Activated CD8-positive, alpha-beta T cell treated with anti-CD3 and anti-CD28 coated beads for 36 hours (primary cell): Measurements from ENCODE around the gene ZNF285. TPM values are rescaled to one million over a fixed set of nuclear protein-coding genes. Genes with fewer than 3 reads are reported as not detected.

ENCODE experiments used
- ATAC-seq: fragments of 200-7000 bp; cut with Tn5 transposase; one replicate; pipeline ENCODE4 v1.10.0; 2021; ENCODE audit warnings: mild to moderate bottlenecking, moderate library complexity
- CTCF ChIA-PET: fragments of 350-600 bp; sonication (Branson Sonifier 250); formaldehyde crosslinking; loops from one replicate; lab custom pipeline; 2021; ENCODE audit warnings: antibody characterized with exemption; lab: Charles Lee
- POLR2A ChIA-PET: fragments of 350-600 bp; sonication (Branson Sonifier 250); formaldehyde crosslinking; loops from one replicate; lab custom pipeline; 2021; ENCODE audit warnings: antibody characterized with exemption; lab: Charles Lee
- DNase-seq: peaks from one replicate; pipeline ENCODE4 v3.0.0-alpha.2; 2020
- H3K27ac Mint-ChIP-seq: one replicate; pipeline ENCODE4 v1.8.0; 2021; ENCODE audit warnings: mild to moderate bottlenecking, mixed read lengths
- H3K27me3 Mint-ChIP-seq: one replicate; pipeline ENCODE4 v1.8.0; 2021; ENCODE audit warnings: mixed read lengths
- H3K36me3 Mint-ChIP-seq: one replicate; pipeline ENCODE4 v1.8.0; 2021; ENCODE audit warnings: low read depth, mixed read lengths
- H3K4me1 Mint-ChIP-seq: one replicate; pipeline ENCODE4 v1.8.0; 2021; ENCODE audit warnings: low read depth, mixed read lengths
- H3K4me3 Mint-ChIP-seq: one replicate; pipeline ENCODE4 v1.8.0; 2021; ENCODE audit warnings: mild to moderate bottlenecking, moderate library complexity, mixed read lengths
- H3K9me3 Mint-ChIP-seq: one replicate; pipeline ENCODE4 v1.8.0; 2021; ENCODE audit warnings: mixed read lengths
- intact Hi-C: fragments of 100-400 bp; cut with micrococcal nuclease; formaldehyde crosslinking; loops from one replicate; pipeline ENCODE4 v1.10.0; 2022
- total RNA-seq, 2 experiments: library from RNA; stranded (reverse); gene quantifications; one replicate each; pipeline ENCODE4 v1.2.3, GENCODE V29; 2021
- TF ChIP-seq, protein P1 (sequence below): fragments of 200-600 bp; IDR thresholded peaks from one replicate; pipeline ENCODE4 v1.8.0; 2022; ENCODE audit warnings: antibody characterized with exemption, mild to moderate bottlenecking

The ZNF285 gene
- 1 to 10 TPM; 1.7 TPM for total RNA-seq

DNA sequence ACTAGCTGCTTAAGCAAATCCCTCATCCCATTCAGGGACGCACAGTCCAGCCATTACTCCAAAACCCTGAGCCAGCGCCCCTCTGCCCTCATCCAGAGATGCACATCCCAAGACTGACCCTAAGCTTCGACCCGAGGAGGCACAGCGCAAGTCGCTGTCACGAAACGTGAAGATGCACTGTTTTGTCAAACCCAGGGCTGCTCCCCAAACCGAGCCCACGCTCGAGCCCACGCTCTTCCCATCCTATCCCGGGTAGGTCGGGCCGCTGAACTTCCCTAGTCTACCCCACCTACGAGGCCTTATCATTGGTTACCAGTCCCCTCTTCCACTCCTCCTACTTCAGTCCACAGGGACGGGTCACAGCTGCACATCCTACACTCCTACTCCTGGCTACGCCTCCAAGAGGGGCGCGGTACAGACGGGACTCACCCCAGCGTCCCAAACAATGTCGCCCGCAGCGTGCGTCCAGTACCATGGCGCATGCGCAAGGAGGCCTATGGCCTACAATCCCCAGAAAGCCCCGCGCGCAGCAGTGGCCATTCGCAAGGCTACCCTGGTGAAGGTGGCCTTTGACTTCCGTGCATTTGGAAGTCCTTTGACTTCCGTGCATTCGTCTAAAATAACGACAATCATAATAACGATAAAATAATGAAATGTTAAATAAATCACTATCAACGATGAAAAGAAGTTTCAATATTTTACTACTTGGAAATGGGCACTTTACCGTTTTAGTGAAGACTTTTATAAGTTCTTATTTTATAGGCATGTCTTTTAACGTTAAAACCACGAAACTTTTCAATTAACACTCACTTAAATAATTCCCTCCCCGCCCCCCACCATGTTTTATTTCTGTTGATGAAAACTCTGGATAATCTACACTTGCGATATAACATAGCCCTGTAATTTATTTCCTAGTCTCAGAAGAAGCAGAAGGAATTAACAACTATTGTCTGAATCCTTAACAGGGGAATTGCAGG lies at the start of gene ZNF285:
Gene ZNF285, minus strand, starts transcription at position 470 of the 977 bp plus-strand sequence. CDS start 4,395 bp downstream, outside the sequence.
- ATAC-seq: peak; percentile 99
- Mint-ChIP-seq H3K36me3 (peaks cover 37% of the 10 kb centered on the region), H3K4me3 (peak within 1 kb of the TSS; percentile 97), H3K4me1 (peaks cover 8% of the 10 kb centered on the region), H3K27ac (peak within 1 kb of the TSS; percentile 86), H3K9me3 (peaks cover 40% of the 10 kb centered on the region), H3K27me3 (peaks cover 2% of the 10 kb centered on the region)
- intact Hi-C loops: no loop called here
- CTCF ChIA-PET: no interaction called here
- POLR2A ChIA-PET: no interaction called here
- TF ChIP-seq, protein P1, sequence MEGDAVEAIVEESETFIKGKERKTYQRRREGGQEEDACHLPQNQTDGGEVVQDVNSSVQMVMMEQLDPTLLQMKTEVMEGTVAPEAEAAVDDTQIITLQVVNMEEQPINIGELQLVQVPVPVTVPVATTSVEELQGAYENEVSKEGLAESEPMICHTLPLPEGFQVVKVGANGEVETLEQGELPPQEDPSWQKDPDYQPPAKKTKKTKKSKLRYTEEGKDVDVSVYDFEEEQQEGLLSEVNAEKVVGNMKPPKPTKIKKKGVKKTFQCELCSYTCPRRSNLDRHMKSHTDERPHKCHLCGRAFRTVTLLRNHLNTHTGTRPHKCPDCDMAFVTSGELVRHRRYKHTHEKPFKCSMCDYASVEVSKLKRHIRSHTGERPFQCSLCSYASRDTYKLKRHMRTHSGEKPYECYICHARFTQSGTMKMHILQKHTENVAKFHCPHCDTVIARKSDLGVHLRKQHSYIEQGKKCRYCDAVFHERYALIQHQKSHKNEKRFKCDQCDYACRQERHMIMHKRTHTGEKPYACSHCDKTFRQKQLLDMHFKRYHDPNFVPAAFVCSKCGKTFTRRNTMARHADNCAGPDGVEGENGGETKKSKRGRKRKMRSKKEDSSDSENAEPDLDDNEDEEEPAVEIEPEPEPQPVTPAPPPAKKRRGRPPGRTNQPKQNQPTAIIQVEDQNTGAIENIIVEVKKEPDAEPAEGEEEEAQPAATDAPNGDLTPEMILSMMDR: no peak
- DNase-seq: peak; percentile 93

DNA sequence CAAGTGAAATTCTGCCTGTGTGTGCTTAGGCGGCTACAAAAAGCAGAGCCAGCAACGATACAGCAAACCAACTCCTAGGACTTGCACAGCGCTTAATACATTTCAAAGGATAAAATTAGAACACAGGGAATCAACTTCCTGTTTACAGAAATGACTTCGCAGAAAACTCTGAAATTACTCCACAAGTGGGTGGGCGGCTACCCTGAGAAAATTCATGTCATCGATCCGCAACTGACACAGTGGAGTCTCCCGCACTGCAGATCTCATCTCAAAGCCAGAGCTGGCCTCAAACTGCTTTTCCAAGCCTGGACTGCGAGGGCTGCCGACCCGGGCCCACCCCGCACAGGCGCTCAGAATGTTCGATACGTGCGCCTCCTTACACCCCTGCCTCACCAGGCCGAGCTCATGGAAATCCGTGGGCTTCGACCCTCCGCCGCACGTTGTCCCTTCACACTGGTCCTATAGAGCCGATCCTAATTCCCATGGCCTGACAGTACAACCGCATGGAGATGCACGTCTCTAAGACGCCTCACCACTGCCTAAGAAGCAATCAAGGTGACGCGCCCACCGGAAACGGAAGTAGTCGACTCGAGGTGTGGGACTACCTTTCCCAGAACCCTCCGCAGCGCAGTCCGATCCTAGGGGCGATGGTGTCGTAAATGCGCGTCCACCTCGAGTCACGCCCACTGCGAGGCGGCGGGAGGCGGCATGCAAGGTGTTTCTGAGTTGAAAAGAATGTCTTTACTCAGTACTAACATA lies 46.7 kb upstream of the ZNF285 start, which contains the start of gene ZNF229:
Gene ZNF229, minus strand, starts transcription at position 557 of the 759 bp plus-strand sequence. CDS start 5,625 bp downstream, outside the sequence.
- H3K4me1 Mint-ChIP-seq: peaks cover 12% of the 10 kb centered on the region
- no peaks in the 10 kb centered on the region for H3K27me3 Mint-ChIP-seq
- TF ChIP-seq, protein P1: no peak
- ChIA-PET CTCF (no interaction called here), POLR2A (no interaction called here)
- intact Hi-C loops: no loop called here
- peaks cover 64% of the 10 kb centered on the region for H3K36me3 Mint-ChIP-seq
- peak within 1 kb of the TSS; percentile 81 for H3K4me3 Mint-ChIP-seq
- ATAC-seq (peak; percentile 99), DNase-seq (peak; percentile 94)
- peak within 1 kb of the TSS; percentile 86 for H3K27ac Mint-ChIP-seq
- H3K9me3 Mint-ChIP-seq: peaks cover 66% of the 10 kb centered on the region

DNA sequence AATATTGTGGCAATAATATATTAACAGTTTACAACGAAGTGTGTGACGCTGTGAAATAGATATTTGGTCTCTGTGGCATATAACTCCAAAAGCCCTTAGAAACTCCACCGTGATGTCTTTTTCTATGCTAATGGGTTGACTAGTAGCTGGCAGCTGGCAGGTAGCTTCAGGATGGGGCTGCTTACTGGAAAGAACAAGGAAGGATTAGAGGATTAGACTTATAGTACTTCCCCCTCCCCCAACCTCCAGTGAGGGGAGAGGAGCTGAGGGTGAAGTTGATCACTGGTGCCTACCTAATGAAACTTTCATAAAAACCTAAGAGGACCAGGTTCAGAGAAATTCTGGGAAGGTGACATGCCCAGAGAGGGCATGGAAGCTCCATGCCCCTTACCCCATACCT lies 37.0 kb upstream of the ZNF285 start:
- DNase-seq (no peak), ATAC-seq (no peak)
- Mint-ChIP-seq H3K27ac (no peak overlapping the region), H3K9me3 (peaks cover 65% of the 10 kb centered on the region), H3K4me1 (no peaks in the 10 kb centered on the region), H3K27me3 (no peaks in the 10 kb centered on the region), H3K36me3 (peaks cover 63% of the 10 kb centered on the region), H3K4me3 (no peak overlapping the region)
- ChIA-PET POLR2A (no interaction called here), CTCF (no interaction called here)
- intact Hi-C loops: no loop called here
- TF ChIP-seq, protein P1: no peak

DNA sequence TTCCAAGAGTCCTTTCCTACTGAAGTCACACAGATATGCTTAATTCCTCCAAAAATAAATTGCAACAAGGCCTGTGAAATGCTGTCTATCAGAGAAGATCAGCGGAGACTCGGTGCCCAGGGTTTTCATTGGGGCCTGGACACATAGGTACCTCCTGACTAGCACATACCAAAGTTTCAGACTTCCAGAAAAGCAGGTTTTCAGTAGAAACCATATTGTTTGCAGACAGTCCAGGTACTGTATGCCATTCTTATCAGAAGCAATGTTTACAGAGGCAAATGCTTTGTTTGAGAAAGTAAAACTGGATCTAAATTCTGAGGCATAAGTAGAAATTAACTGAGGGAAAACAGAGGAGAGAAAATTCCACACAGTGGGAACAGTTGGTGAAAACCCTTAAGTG lies 34.0 kb upstream of the ZNF285 start:
- Mint-ChIP-seq H3K36me3 (peaks cover 64% of the 10 kb centered on the region), H3K4me3 (no peak overlapping the region), H3K27me3 (no peaks in the 10 kb centered on the region), H3K4me1 (no peaks in the 10 kb centered on the region), H3K9me3 (peaks cover 64% of the 10 kb centered on the region), H3K27ac (no peak overlapping the region)
- TF ChIP-seq, protein P1: no peak
- no peak for ATAC-seq
- CTCF ChIA-PET: no interaction called here
- no peak for DNase-seq
- intact Hi-C loops: no loop called here
- POLR2A ChIA-PET: no interaction called here
